ENCODE results near the gene FNBP1L.

GRCh38 chr1:93461236-93461635 is 13.3 kb downstream of the FNBP1L start:
- no peak for TF ChIP-seq POLR2AphosphoS5 (IDR thresholded peaks at IDR 0.05)
- no peak for TF ChIP-seq POLR2A (IDR thresholded peaks at IDR 0.05)
